Suppressor macrophage treated with lipopolysaccharide for 1 hour (primary cell): ENCODE measurements around the gene GRIK4.

Experiments
- DNase-seq, 3 donors: peaks; one replicate each; pipeline ENCODE4 v3.0.0-alpha.2; 2020 to 2022

The GRIK4 gene

DNA sequence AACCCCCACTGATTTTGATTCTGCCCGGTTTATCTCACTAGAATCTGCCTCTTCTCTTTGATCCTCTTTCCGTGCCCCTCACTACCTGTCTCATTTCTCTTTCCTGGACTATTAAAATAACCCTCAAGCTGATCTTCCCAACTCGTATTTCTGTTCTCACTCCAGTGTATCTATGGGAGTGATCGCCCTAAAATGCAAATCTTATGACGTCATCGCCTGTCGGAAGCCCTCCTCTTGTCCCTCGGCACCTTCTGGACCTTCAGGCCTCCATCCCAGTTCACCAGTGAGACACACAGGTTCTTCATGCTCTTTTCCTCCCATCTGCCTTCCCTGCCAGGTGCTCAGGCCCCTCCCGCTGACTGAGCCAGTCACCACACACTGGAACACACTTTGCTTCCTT lies 277.8 kb downstream of the GRIK4 start:
- DNase-seq = no peak

GRCh38 chr11:120792306-120792705 lies 280.8 kb downstream of the GRIK4 start:
- DNase-seq = no peak

GRCh38 chr11:120793150-120793549 lies 281.6 kb downstream of the GRIK4 start:
- no peak for DNase-seq

DNA sequence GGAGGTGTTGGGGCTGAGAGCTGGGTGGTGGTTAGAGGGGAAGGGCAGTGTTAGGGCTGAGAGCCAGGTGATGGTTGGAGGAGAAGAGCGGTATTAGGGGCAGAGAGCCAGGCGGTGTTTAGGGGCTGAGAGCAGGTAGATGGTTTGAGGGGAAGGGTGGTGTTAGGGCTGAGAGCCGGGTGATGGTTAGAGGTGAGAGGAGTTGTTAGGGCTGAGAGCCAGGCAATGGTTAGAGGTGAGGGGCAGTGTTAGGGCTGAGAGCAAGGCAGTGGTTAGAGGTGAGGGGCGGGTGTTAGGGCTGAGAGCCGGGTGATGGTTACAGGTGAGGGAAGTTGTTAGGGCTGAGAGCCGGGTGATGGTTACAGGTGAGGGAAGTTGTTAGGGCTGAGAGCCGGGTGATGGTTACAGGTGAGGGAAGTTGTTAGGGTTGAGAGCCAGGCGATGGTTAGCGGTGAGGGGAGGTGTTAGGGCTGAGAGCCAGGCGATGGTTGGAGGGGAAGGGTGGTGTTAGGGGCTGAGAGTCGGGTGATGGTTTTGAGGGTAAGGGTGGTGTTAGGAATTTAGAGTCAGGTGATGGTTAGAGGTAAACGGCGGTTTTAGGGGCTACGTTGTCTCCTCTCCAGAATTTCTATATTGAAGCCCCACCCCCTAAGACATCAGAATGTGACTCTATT lies 282.4 kb downstream of the GRIK4 start:
- no peak for DNase-seq

- DNase-seq = no peak
Observed at GRCh38 chr11:120794748-120795147, 283.2 kb downstream of the GRIK4 start.

DNA sequence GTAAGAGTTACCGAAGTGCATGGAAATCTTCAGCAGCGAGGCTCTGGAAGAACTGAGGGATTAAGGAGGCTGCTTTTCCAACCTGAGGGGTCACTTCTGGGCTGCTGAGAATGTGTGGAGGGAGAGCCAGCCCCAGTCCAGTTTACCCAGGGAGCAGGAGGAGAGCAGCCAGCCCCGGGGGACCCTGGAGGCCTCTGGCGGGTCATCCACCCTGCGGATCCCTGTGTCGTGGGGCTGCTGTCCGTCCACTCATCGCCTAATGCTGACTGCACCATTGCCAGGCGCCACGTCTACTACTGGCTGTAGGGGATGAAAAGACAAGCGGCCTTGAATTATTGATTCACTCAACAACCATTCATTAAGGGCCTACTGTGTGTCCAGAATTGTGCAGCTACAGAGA lies 283.6 kb downstream of the GRIK4 start:
- no peak for DNase-seq

- DNase-seq = no peak
Observed at GRCh38 chr11:120797143-120797542, 285.6 kb downstream of the GRIK4 start.

- no peak for DNase-seq
Observed at GRCh38 chr11:120798854-120799253, 287.3 kb downstream of the GRIK4 start.

GRCh38 chr11:120800206-120800605 lies 288.7 kb downstream of the GRIK4 start:
- DNase-seq = no peak

DNA sequence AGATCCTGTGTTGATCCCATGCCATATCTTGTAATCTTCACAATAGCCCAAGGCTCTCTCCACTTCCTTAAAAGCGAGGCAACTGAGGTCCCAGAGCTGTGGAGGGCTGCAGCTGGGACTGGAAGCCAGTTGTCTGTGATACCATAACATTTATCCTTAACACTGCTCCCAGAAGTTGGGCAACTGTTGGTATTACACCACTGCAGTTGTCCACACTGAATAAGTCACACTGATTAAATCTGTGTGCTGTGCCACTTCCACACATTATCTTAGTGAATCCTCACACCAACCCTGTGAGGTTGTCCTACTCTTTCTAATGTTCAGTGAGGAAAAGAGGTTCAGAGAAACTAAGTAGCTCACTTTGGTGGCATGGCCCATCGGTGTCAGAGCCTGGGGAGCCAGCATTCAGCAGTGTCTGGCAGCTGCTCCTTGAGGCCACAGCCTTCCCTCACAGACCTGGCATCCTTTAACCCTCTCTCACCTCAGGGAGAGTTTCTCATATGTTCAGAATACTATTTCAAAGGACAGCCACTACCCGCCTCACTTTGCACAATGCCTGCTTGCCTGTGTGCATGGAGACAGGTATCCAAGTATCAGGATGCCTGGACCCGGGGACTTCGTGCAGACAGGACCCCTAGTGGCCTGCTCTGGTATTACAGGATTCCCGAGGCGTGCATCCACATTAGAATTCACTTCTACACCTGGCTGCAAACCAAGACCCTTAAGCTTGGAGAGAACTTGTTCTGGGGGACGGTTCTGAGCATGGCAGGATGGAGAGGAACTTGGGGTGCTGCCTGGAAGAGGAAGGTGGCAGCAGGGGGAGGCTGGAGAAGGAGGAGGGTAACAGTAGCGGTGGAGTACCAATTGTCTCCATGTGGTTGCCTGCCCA lies 290.5 kb downstream of the GRIK4 start:
- DNase-seq = peak; percentile 51 to 74 (median 57)

- DNase-seq = no peak
Observed at GRCh38 chr11:120805960-120806555, 294.5 kb downstream of the GRIK4 start.

- no peak for DNase-seq
Observed at GRCh38 chr11:120807414-120808150, 296.0 kb downstream of the GRIK4 start.

DNA sequence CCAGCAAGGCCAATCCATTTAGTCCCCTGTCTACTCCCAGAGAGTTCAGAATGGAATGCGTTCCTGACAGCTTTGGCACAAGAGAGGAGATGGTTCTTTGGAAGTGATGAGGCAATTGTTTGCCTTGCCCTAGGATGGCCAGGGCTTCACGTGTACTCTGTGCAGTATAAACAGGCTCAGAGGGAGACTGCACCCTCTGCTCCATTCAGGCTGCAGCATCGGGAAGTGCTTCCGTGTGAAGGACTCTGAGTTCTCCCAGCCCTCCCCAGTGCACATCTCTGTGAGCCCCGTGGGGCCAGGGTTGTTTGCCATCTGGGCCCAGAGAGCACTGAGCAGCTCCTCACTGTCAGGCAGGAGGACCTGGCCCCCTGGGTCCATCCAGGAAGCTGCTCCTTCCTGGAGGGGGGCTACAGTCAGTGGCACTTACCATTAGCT lies 297.1 kb downstream of the GRIK4 start:
- DNase-seq = no peak

- no peak for DNase-seq
Observed at GRCh38 chr11:120810251-120810650, 298.7 kb downstream of the GRIK4 start.

DNA sequence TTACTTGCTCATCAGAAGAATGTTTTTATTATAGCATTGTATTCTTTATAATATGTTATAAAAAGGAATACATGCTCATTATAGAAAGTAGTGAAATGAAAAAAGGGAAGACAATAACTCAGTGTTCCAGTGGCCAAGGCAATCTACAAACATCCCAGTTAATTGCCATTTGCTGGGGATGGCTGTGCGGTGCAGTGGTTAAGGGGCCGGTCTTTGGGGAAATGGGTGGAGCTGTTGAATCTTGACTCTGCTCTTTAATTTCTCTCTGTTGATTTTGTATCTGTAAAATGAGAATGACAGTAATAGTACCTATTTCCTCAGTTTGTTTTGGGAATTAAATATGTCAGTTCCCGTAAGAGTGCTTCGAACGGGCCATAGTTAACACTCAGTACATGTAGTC lies 299.7 kb downstream of the GRIK4 start:
- no peak for DNase-seq

DNA sequence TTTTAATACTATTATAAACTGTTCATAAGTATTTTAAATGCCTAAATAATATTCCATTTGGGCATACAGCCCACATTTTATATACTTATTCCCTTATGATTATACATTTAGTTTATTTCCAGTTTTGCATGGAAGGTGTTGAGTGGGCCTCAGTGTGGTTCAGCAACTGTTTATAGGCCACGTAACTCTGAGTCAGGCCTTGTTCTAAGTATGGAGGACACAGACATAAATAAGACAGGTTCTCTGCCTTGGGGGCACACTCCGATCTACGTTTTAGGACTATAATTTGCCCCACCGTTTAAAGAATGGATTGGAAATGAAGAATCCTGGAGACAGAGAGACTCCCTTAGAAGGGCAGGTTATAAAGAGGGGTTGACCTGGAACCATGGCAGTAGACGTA lies 300.2 kb downstream of the GRIK4 start:
- no peak for DNase-seq

DNA sequence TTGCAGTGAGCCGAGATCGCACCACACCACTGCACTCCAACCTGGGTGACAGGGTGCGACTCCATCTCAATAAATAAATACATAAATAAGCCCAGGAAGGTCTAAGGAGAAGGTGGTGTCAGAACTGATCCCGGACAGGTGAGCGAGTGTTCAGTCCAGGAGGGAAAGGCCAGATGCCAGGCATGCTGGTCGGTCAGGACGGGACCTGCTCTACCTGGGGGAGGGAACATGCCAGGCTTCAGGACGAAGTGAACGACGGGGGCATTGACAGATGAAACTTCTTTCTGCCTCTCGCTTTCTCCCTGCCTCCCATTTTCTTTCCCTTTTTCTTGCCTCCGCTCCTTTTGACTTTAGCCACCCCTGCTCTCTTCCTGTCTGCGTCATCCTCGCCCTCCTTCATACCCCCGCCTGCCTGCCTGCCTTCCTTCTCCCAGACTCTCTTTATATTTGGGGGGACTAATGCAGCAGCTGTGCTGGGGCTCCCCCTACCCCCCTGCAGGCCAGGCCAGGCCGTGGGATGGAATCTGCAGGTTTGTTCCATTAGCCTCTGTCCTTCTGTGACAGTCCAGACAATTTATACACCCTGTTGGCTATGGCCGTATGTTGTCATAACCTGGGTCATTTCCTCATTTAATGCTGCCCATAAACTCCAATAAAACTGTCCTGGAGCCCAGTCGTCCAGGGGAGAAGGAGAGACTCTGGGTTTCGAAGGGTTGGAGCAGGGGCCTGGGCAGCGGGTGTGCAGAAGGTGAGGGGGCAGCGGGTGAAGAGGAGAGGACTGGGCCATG lies 303.2 kb downstream of the GRIK4 start:
- DNase-seq = no peak

GRCh38 chr11:120815319-120816100 lies 304.0 kb downstream of the GRIK4 start:
- no peak for DNase-seq

- no peak for DNase-seq
Observed at GRCh38 chr11:120816176-120816575, 304.6 kb downstream of the GRIK4 start.

GRCh38 chr11:120816711-120817110 lies 305.2 kb downstream of the GRIK4 start:
- no peak for DNase-seq

DNA sequence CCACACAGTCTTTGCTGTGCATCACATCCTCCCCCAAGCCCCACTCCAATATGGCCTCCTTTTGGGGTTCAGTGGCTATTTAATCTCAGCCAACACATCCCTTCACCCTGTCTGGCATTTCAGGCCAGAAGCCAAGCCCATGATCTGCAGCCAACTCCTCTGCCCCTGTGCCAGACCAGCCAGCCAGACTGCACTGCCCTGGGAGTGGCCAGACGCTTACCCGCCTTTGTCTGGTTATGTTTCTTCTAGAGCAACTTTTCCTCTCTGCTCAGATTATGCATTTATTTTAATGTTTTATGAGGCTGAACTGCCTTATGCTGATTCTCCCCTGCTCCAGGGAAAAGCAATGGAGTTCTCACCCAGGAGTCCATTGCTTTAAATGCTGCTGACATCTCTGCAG lies 305.6 kb downstream of the GRIK4 start:
- DNase-seq = no peak
